Panc1 (cell line): ENCODE results near the gene NBL1. TPM values are rescaled to one million over a fixed set of nuclear protein-coding genes. Genes with fewer than 3 reads are reported as not detected.

Experiments used
- ATAC-seq: fragments of 200-7000 bp; cut with Tn5 transposase; 2 replicates; pipeline ENCODE4 v1.9.1; 2020; ENCODE audit warnings: mild to moderate bottlenecking, moderate library complexity
- BruUV-seq: library from RNA; stranded (reverse); fragments of 400-500 nt; replicated peaks from 2 replicates; lab custom pipeline; 2021; lab: Mats Ljungman, UMichigan
- CTCF ChIA-PET: fragments of 300-600 bp; sonication (Branson Sonifier 250); formaldehyde crosslinking; loops from one replicate; lab custom pipeline; 2022; ENCODE audit warnings: antibody characterized with exemption; lab: Charles Lee
- POLR2A ChIA-PET: fragments of 300-600 bp; sonication (Branson Sonifier 250); formaldehyde crosslinking; loops from one replicate; lab custom pipeline; 2022; ENCODE audit warnings: antibody characterized with exemption; lab: Charles Lee
- DNase-seq: peaks from one replicate; pipeline ENCODE4 v3.0.0-alpha.2; 2010; ENCODE audit warnings: low read depth, low spot score
- H3K27ac ChIP-seq: 2 replicates; pipeline ENCODE4 v1.5.1; 2011; ENCODE audit warnings: mild to moderate bottlenecking, low read length, inconsistent platforms
- H3K27me3 ChIP-seq: fragments of 200-500 bp; sonication (Bioruptor generic); 2 replicates; pipeline ENCODE4 v1.6.0; 2014; ENCODE audit warnings: low read length, inconsistent platforms; ENCODE audit not compliant: control insufficient read depth, insufficient read depth
- H3K36me3 ChIP-seq: fragments of 200-500 bp; sonication (Bioruptor generic); 2 replicates; pipeline ENCODE4 v1.5.1; 2014; ENCODE audit warnings: inconsistent platforms, mild to moderate bottlenecking, low read length, moderate library complexity; ENCODE audit not compliant: control insufficient read depth, insufficient read depth
- H3K4me1 ChIP-seq: 2 replicates; pipeline ENCODE4 v1.5.1; 2011; ENCODE audit warnings: inconsistent platforms, mild to moderate bottlenecking, low read length, moderate library complexity; ENCODE audit not compliant: control insufficient read depth, insufficient read depth
- H3K4me3 ChIP-seq, 2 experiments: 2 replicates each; pipeline ENCODE4 v1.5.1; 2011 to 2012; ENCODE audit warnings: low read depth in 2 of 2, low read length in 2 of 2, mild to moderate bottlenecking in 2 of 2, inconsistent platforms in 1 of 2, moderate library complexity in 1 of 2
- H3K9me3 ChIP-seq: fragments of 200-500 bp; sonication (Bioruptor generic); 2 replicates; pipeline ENCODE4 v1.5.1; 2014; ENCODE audit warnings: low read depth, mild to moderate bottlenecking, inconsistent platforms, low read length, moderate library complexity; ENCODE audit not compliant: control insufficient read depth, insufficient read depth
- POLR2AphosphoS5 ChIP-seq: IDR thresholded peaks from 2 replicates; pipeline ENCODE4 v1.6.1; 2012; ENCODE audit warnings: mild to moderate bottlenecking, low read depth, low read length, moderate library complexity
- REST ChIP-seq, 2 experiments: IDR thresholded peaks; 2 replicates each; pipeline ENCODE4 v1.6.1; 2011 to 2012; ENCODE audit warnings: low read depth in 2 of 2, control low read depth in 1 of 2, low read length in 1 of 2, mild to moderate bottlenecking in 1 of 2, moderate library complexity in 1 of 2; ENCODE audit not compliant: insufficient read depth in 1 of 2
- SIN3A ChIP-seq: IDR thresholded peaks from 2 replicates; pipeline ENCODE4 v1.6.1; 2012; ENCODE audit warnings: low read depth, mild to moderate bottlenecking, low read length, moderate library complexity, borderline replicate concordance; ENCODE audit not compliant: insufficient read depth
- TCF7L2 ChIP-seq: IDR thresholded peaks from 2 replicates; pipeline ENCODE4 v1.6.1; 2011; ENCODE audit warnings: mild to moderate bottlenecking, low read depth, low read length, inconsistent platforms
- in situ Hi-C: cut with HindIII; loops from 2 replicates; pipeline ENCODE4 v1.10.0; 2016; ENCODE audit warnings: low sequenced_read_pairs, low pct_unique_long_range_greater_than_20kb
- intact Hi-C: fragments of 100-400 bp; cut with micrococcal nuclease; formaldehyde crosslinking; loops from one replicate; pipeline ENCODE4 v1.10.0; 2022; ENCODE audit not compliant: unreplicated experiment
- total RNA-seq: library from RNA; stranded (reverse); gene quantifications from one replicate; pipeline ENCODE4 v1.2.1, GENCODE V29; 2021; ENCODE audit not compliant: unreplicated experiment
- TF ChIP-seq, protein P1 (sequence below): fragments of 450-650 bp; IDR thresholded peaks from 2 replicates; pipeline ENCODE4 v1.5.1; 2017; ENCODE audit warnings: mild to moderate bottlenecking

NBL1 gene
- total RNA-seq, 1 experiment from 2014 or later = 191 TPM

- no peak overlapping the region for H3K27ac ChIP-seq
- H3K27me3 ChIP-seq = no peaks in the 10 kb centered on the region
- TF ChIP-seq SIN3A (no peak), POLR2AphosphoS5 (no peak), TCF7L2 (no peak), REST (IDR thresholded peaks at IDR 0.05; ENCODE audit: insufficient read depth in 1 of 2, low read depth in 2 of 2, low read length in 1 of 2) (no peak)
- TF ChIP-seq, protein P1, sequence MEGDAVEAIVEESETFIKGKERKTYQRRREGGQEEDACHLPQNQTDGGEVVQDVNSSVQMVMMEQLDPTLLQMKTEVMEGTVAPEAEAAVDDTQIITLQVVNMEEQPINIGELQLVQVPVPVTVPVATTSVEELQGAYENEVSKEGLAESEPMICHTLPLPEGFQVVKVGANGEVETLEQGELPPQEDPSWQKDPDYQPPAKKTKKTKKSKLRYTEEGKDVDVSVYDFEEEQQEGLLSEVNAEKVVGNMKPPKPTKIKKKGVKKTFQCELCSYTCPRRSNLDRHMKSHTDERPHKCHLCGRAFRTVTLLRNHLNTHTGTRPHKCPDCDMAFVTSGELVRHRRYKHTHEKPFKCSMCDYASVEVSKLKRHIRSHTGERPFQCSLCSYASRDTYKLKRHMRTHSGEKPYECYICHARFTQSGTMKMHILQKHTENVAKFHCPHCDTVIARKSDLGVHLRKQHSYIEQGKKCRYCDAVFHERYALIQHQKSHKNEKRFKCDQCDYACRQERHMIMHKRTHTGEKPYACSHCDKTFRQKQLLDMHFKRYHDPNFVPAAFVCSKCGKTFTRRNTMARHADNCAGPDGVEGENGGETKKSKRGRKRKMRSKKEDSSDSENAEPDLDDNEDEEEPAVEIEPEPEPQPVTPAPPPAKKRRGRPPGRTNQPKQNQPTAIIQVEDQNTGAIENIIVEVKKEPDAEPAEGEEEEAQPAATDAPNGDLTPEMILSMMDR = no peak
- no peak overlapping the region for H3K4me3 ChIP-seq
- no peaks in the 10 kb centered on the region for H3K4me1 ChIP-seq
- no peak for ATAC-seq
- no peaks in the 10 kb centered on the region for H3K9me3 ChIP-seq
- in situ Hi-C loops (no loop called here), intact Hi-C loops (no loop called here)
- no peaks in the 10 kb centered on the region for H3K36me3 ChIP-seq
- DNase-seq = no peak
- no TSS peak for BruUV-seq
- POLR2A ChIA-PET = no interaction called here
- CTCF ChIA-PET = interaction anchor here (0.6 kb wide), 1 partner anchor 14 kb away, joined by 6 read pairs; no protein-coding TSS in a partner anchor
Measured at GRCh38 chr1:19695772-19696171, 51.7 kb downstream of the NBL1 start.

GRCh38 chr1:19696820-19697219 lies 52.7 kb downstream of the NBL1 start:
- DNase-seq = no peak
- H3K9me3 ChIP-seq = no peaks in the 10 kb centered on the region
- ChIA-PET CTCF (no interaction called here), POLR2A (interaction anchor here (0.7 kb wide), 1 partner anchor 184 kb away, joined by 3 read pairs; no protein-coding TSS in a partner anchor)
- H3K27me3 ChIP-seq = no peaks in the 10 kb centered on the region
- no TSS peak for BruUV-seq
- no peaks in the 10 kb centered on the region for H3K36me3 ChIP-seq
- no peak for ATAC-seq
- no peaks in the 10 kb centered on the region for H3K4me1 ChIP-seq
- intact Hi-C loops = no loop called here
- H3K27ac ChIP-seq = no peak overlapping the region
- TF ChIP-seq SIN3A (no peak), POLR2AphosphoS5 (no peak), TCF7L2 (no peak), REST (IDR thresholded peaks at IDR 0.05; ENCODE audit: insufficient read depth in 1 of 2, low read depth in 2 of 2, low read length in 1 of 2) (no peak)
- TF ChIP-seq, protein P1 = no peak
- H3K4me3 ChIP-seq = no peak overlapping the region
- in situ Hi-C loops = no loop called here
